ENCODE data around the gene ZC3H7B. TPM values are rescaled to one million over a fixed set of nuclear protein-coding genes. Genes with fewer than 3 reads are reported as not detected.

The ZC3H7B gene
- total RNA-seq, 2 experiments from 2014 or later = 49.0 to 51.3 TPM

GRCh38 chr22:41368543-41369423, 67.5 kb downstream of the ZC3H7B start:
- DNase-seq (no peak), ATAC-seq (ENCODE audit: low read depth) (no peak)
- POLR2A ChIA-PET = no interaction called here
- H3K4me3 Mint-ChIP-seq = no peak overlapping the region
- no peaks in the 10 kb centered on the region for H3K9me3 Mint-ChIP-seq
- peaks cover 15% of the 10 kb centered on the region for H3K27me3 Mint-ChIP-seq
- no peaks in the 10 kb centered on the region for H3K36me3 Mint-ChIP-seq
- H3K27ac Mint-ChIP-seq = no peak overlapping the region
- no peaks in the 10 kb centered on the region for H3K4me1 Mint-ChIP-seq

- POLR2A ChIA-PET = no interaction called here
- no peaks in the 10 kb centered on the region for H3K9me3 Mint-ChIP-seq
- no peaks in the 10 kb centered on the region for H3K36me3 Mint-ChIP-seq
Measured at GRCh38 chr22:41369424-41369745, 68.1 kb downstream of the ZC3H7B start.

GRCh38 chr22:41369837-41370236, 68.5 kb downstream of the ZC3H7B start:
- DNase-seq (no peak), ATAC-seq (ENCODE audit: low read depth) (no peak)
- Mint-ChIP-seq H3K27me3 (peaks cover 17% of the 10 kb centered on the region), H3K4me1 (no peaks in the 10 kb centered on the region), H3K27ac (no peak overlapping the region), H3K9me3 (no peaks in the 10 kb centered on the region), H3K4me3 (no peak overlapping the region), H3K36me3 (no peaks in the 10 kb centered on the region)
- POLR2A ChIA-PET = no interaction called here

More at GRCh38 chr22:41369424-41369745, 68.1 kb downstream of the ZC3H7B start:
- ATAC-seq (ENCODE audit: low read depth) (no peak), DNase-seq (no peak)
- H3K27me3 Mint-ChIP-seq = peaks cover 15% of the 10 kb centered on the region
- H3K4me1 Mint-ChIP-seq = no peaks in the 10 kb centered on the region
- H3K4me3 Mint-ChIP-seq = no peak overlapping the region
- H3K27ac Mint-ChIP-seq = no peak overlapping the region

- POLR2A ChIA-PET = interaction anchor here (0.6 kb wide), 1 partner anchor 70 kb away, joined by 3 read pairs; no protein-coding TSS in a partner anchor
- Mint-ChIP-seq H3K27me3 (peaks cover 4% of the 10 kb centered on the region), H3K27ac (no peak overlapping the region), H3K4me3 (no peak overlapping the region), H3K36me3 (no peaks in the 10 kb centered on the region), H3K9me3 (no peaks in the 10 kb centered on the region), H3K4me1 (peaks cover 2% of the 10 kb centered on the region)
- ATAC-seq (ENCODE audit: low read depth) = no peak
- DNase-seq = no peak
Measured at GRCh38 chr22:41377846-41378245, 76.5 kb downstream of the ZC3H7B start.

GRCh38 chr22:41380993-41381328, 79.6 kb downstream of the ZC3H7B start:
- Mint-ChIP-seq H3K27me3 (peaks cover 4% of the 10 kb centered on the region), H3K4me3 (peak overlapping the region; percentile 30), H3K27ac (peak overlapping the region; percentile 42), H3K4me1 (peaks cover 5% of the 10 kb centered on the region), H3K9me3 (no peaks in the 10 kb centered on the region), H3K36me3 (no peaks in the 10 kb centered on the region)
- DNase-seq (no peak), ATAC-seq (ENCODE audit: low read depth) (peak; percentile 5)
- POLR2A ChIA-PET = interaction anchor here (0.7 to 2.6 kb wide), 13 partner anchors 15 to 1234 kb away, joined by 3 to 15 read pairs (median 5); partner anchors contain the start of genes ACO2, PHF5A, PMM1 and POLDIP3

GRCh38 chr22:41381329-41382097, 80.2 kb downstream of the ZC3H7B start, which contains the start of gene TEF:
Gene TEF, plus strand, starts transcription at chr22:41381942. Its CDS starts 103 bp downstream, at chr22:41382045.
- Mint-ChIP-seq H3K27ac (peak within 1 kb of the TSS; percentile 96), H3K9me3 (no peaks in the 10 kb centered on the region), H3K4me1 (peaks cover 5% of the 10 kb centered on the region), H3K27me3 (peaks cover 4% of the 10 kb centered on the region), H3K4me3 (peak within 1 kb of the TSS; percentile 89), H3K36me3 (no peaks in the 10 kb centered on the region)
- peak; percentile 98 for DNase-seq
- peak; percentile 94 for ATAC-seq (ENCODE audit: low read depth)
- POLR2A ChIA-PET = interaction anchor here (0.5 to 2.6 kb wide), 17 partner anchors 15 to 1233 kb away, joined by 3 to 15 read pairs (median 4); partner anchors contain the start of genes ACO2, PHF5A, PMM1 and POLDIP3

- no peaks in the 10 kb centered on the region for H3K9me3 Mint-ChIP-seq
- H3K36me3 Mint-ChIP-seq = no peaks in the 10 kb centered on the region
- POLR2A ChIA-PET = interaction anchor here (0.6 to 2.6 kb wide), 10 partner anchors 16 to 1232 kb away, joined by 3 to 15 read pairs (median 7); partner anchors contain the start of genes ACO2, PHF5A, PMM1 and POLDIP3
- peaks cover 4% of the 10 kb centered on the region for H3K27me3 Mint-ChIP-seq
- peak overlapping the region; percentile 89 for H3K4me3 Mint-ChIP-seq
- peak overlapping the region; percentile 87 for H3K27ac Mint-ChIP-seq
- DNase-seq (peak; percentile 79), ATAC-seq (ENCODE audit: low read depth) (peak; percentile 16)
- peaks cover 5% of the 10 kb centered on the region for H3K4me1 Mint-ChIP-seq
Measured at GRCh38 chr22:41382098-41382578, 80.8 kb downstream of the ZC3H7B start.

- H3K4me3 Mint-ChIP-seq = peak overlapping the region; percentile 89
- POLR2A ChIA-PET = interaction anchor here (1.0 to 2.6 kb wide), 5 partner anchors 64 to 207 kb away, joined by 4 to 15 read pairs (median 13); partner anchors contain the start of genes ACO2, PHF5A, PMM1 and RANGAP1
- no peak for ATAC-seq (ENCODE audit: low read depth)
- no peaks in the 10 kb centered on the region for H3K9me3 Mint-ChIP-seq
- DNase-seq = no peak
- H3K4me1 Mint-ChIP-seq = peaks cover 5% of the 10 kb centered on the region
- H3K27ac Mint-ChIP-seq = peak overlapping the region; percentile 87
- H3K36me3 Mint-ChIP-seq = no peaks in the 10 kb centered on the region
- peaks cover 2% of the 10 kb centered on the region for H3K27me3 Mint-ChIP-seq
Measured at GRCh38 chr22:41382610-41383009, 81.3 kb downstream of the ZC3H7B start.

GRCh38 chr22:41383085-41383484, 81.8 kb downstream of the ZC3H7B start:
- ATAC-seq (ENCODE audit: low read depth) = no peak
- Mint-ChIP-seq H3K4me1 (peaks cover 5% of the 10 kb centered on the region), H3K4me3 (peak overlapping the region; percentile 89), H3K27me3 (peaks cover 2% of the 10 kb centered on the region), H3K27ac (peak overlapping the region; percentile 21), H3K9me3 (no peaks in the 10 kb centered on the region), H3K36me3 (no peaks in the 10 kb centered on the region)
- POLR2A ChIA-PET = interaction anchor here (1.0 kb wide), 1 partner anchor 63 kb away, joined by 4 read pairs; the partner anchor contains the start of gene TOB2
- no peak for DNase-seq

- no peak for DNase-seq
- ATAC-seq (ENCODE audit: low read depth) = no peak
- POLR2A ChIA-PET = no interaction called here
- Mint-ChIP-seq H3K4me1 (peaks cover 5% of the 10 kb centered on the region), H3K4me3 (no peak overlapping the region), H3K9me3 (no peaks in the 10 kb centered on the region), H3K27me3 (peaks cover 2% of the 10 kb centered on the region), H3K27ac (no peak overlapping the region), H3K36me3 (no peaks in the 10 kb centered on the region)
Measured at GRCh38 chr22:41384128-41384527, 82.8 kb downstream of the ZC3H7B start.

GRCh38 chr22:41387341-41387740, 86.0 kb downstream of the ZC3H7B start:
- H3K36me3 Mint-ChIP-seq = peaks cover 4% of the 10 kb centered on the region
- no peak for DNase-seq
- H3K9me3 Mint-ChIP-seq = no peaks in the 10 kb centered on the region
- peaks cover 8% of the 10 kb centered on the region for H3K4me1 Mint-ChIP-seq
- POLR2A ChIA-PET = no interaction called here
- ATAC-seq (ENCODE audit: low read depth) = no peak
- peaks cover 2% of the 10 kb centered on the region for H3K27me3 Mint-ChIP-seq
- no peak overlapping the region for H3K4me3 Mint-ChIP-seq
- no peak overlapping the region for H3K27ac Mint-ChIP-seq

GRCh38 chr22:41394012-41394356, 92.7 kb downstream of the ZC3H7B start:
- H3K4me3 Mint-ChIP-seq = no peak overlapping the region
- ATAC-seq (ENCODE audit: low read depth) (no peak), DNase-seq (no peak)
- H3K9me3 Mint-ChIP-seq = no peaks in the 10 kb centered on the region
- H3K27ac Mint-ChIP-seq = no peak overlapping the region
- POLR2A ChIA-PET = no interaction called here
- peaks cover 3% of the 10 kb centered on the region for H3K4me1 Mint-ChIP-seq
- no peaks in the 10 kb centered on the region for H3K27me3 Mint-ChIP-seq
- peaks cover 4% of the 10 kb centered on the region for H3K36me3 Mint-ChIP-seq

GRCh38 chr22:41395531-41396240, 94.4 kb downstream of the ZC3H7B start:
- DNase-seq = no peak
- peaks cover 3% of the 10 kb centered on the region for H3K4me1 Mint-ChIP-seq
- no peak for ATAC-seq (ENCODE audit: low read depth)
- no peak overlapping the region for H3K4me3 Mint-ChIP-seq
- H3K27ac Mint-ChIP-seq = no peak overlapping the region
- H3K27me3 Mint-ChIP-seq = no peaks in the 10 kb centered on the region
- POLR2A ChIA-PET = no interaction called here
- peaks cover 4% of the 10 kb centered on the region for H3K36me3 Mint-ChIP-seq
- H3K9me3 Mint-ChIP-seq = no peaks in the 10 kb centered on the region

All from activated naive CD8-positive, alpha-beta T cell treated with anti-CD3 and anti-CD28 coated beads, Interleukin-2, amount 10 ng/mL, durations not matched to agents 7 days and 5 days (primary cell).